K562 (cell line): Measurements from ENCODE around the gene COG4. TPM values are rescaled to one million over a fixed set of nuclear protein-coding genes. Genes with fewer than 3 reads are reported as not detected.

Experiments used
- ATAC-seq: fragments of 200-7000 bp; cut with Tn5 transposase; 3 replicates; pipeline ENCODE4 v1.9.1; 2020; ENCODE audit warnings: moderate library complexity
- BruUV-seq: library from RNA; stranded (reverse); fragments of 400-500 nt; replicated peaks from 2 replicates; lab custom pipeline; 2021; lab: Mats Ljungman, UMichigan
- CTCF ChIA-PET: fragments of 300-600 bp; formaldehyde crosslinking; extraction: SDS; loops from one replicate; lab custom pipeline; 2021; ENCODE audit warnings: low intra/inter-chr PET ratio; lab: Yijun Ruan, JAX
- POLR2A ChIA-PET: fragments of 300-600, 350-650 bp; sonication (Branson Sonifier 250); formaldehyde crosslinking; extraction: SDS; loops from one replicate; lab custom pipeline; 2021; ENCODE audit warnings: antibody characterized with exemption, inconsistent platforms; lab: Yijun Ruan, JAX
- DNase-seq, 4 experiments: peaks; one replicate each; pipeline versions ENCODE4 v3.0.0 to v3.0.0-alpha.2; 2011 to 2018; ENCODE audit warnings: low spot score in 3 of 4, mixed read lengths in 3 of 4; ENCODE audit errors: extremely low read depth in 1 of 4
- FAIRE-seq: peaks from 2 replicates; lab custom pipeline; 2011; peaks lifted over from hg19 to GRCh38; lab: Jason Lieb, UNC
- H2AFZ ChIP-seq: 2 replicates; pipeline ENCODE4 v1.6.0; 2011; ENCODE audit warnings: low read depth, low read length, control low read depth, inconsistent platforms
- H3K27ac ChIP-seq: fragments of 200-600 bp; 3 replicates; pipeline ENCODE4 v1.8.0; 2011; ENCODE audit warnings: low read depth, mild to moderate bottlenecking, control low read depth, inconsistent platforms, low read length, moderate library complexity, mixed read lengths; ENCODE audit errors: extremely low read depth
- H3K27me3 ChIP-seq, 2 experiments: fragments of 300-600 bp in 1 of 2; 2 replicates in 1 of 2; 3 replicates in 1 of 2; pipeline versions ENCODE4 v1.6.0 to v1.8.0; 2011; ENCODE audit warnings: inconsistent platforms in 2 of 2, low read length in 2 of 2, mild to moderate bottlenecking in 1 of 2, mixed read lengths in 1 of 2, moderate library complexity in 1 of 2; ENCODE audit not compliant: control insufficient read depth in 2 of 2, insufficient read depth in 2 of 2
- H3K36me3 ChIP-seq: fragments of 300-600 bp; 3 replicates; pipeline ENCODE4 v1.8.0; 2011; ENCODE audit warnings: mild to moderate bottlenecking, low read length, inconsistent platforms; ENCODE audit not compliant: control insufficient read depth, insufficient read depth
- H3K4me1 ChIP-seq, 2 experiments: fragments of 200-600 bp in 1 of 2; replicated peaks in 1 of 2; 2 replicates in 1 of 2; 3 replicates in 1 of 2; pipeline versions ENCODE4 v1.5.1 to v1.8.0; 2011; ENCODE audit warnings: inconsistent platforms in 2 of 2, low read length in 2 of 2, mild to moderate bottlenecking in 1 of 2, mixed read lengths in 1 of 2, moderate library complexity in 1 of 2; ENCODE audit not compliant: control insufficient read depth in 2 of 2, insufficient read depth in 2 of 2
- H3K4me2 ChIP-seq: 2 replicates; pipeline ENCODE4 v1.6.1; 2011; ENCODE audit warnings: low read length, control low read depth, inconsistent platforms, mixed read lengths; ENCODE audit not compliant: insufficient read depth
- H3K4me3 ChIP-seq: fragments of 200-600 bp; sonication (generic), shearing (Covaris generic); 2 replicates; pipeline ENCODE4 v1.5.1; 2016; ENCODE audit warnings: control low read depth, inconsistent platforms
- H3K79me2 ChIP-seq: fragments of 200-600 bp; 3 replicates; pipeline ENCODE4 v1.8.0; 2011; ENCODE audit warnings: low read length, inconsistent platforms; ENCODE audit not compliant: control insufficient read depth, insufficient read depth
- H3K9ac ChIP-seq, 2 experiments: 2 replicates each; pipeline versions ENCODE4 v1.6.0 to v1.6.1; 2011; ENCODE audit warnings: low read depth in 2 of 2, low read length in 2 of 2, control low read depth in 1 of 2, inconsistent platforms in 1 of 2, mild to moderate bottlenecking in 1 of 2, mixed read lengths in 1 of 2; ENCODE audit not compliant: insufficient read depth in 1 of 2
- H3K9me1 ChIP-seq: one replicate; pipeline ENCODE4 v1.6.0; 2011; ENCODE audit warnings: inconsistent platforms, mild to moderate bottlenecking, low read length, moderate library complexity; ENCODE audit not compliant: control insufficient read depth, insufficient read depth
- H3K9me3 ChIP-seq: replicated peaks from 2 replicates; pipeline ENCODE4 v1.5.1; 2011; ENCODE audit warnings: low read depth, low read length, inconsistent platforms; ENCODE audit not compliant: control insufficient read depth, insufficient read depth
- H4K20me1 ChIP-seq: replicated peaks from 2 replicates; pipeline ENCODE4 v1.6.1; 2011; ENCODE audit warnings: low read length, inconsistent platforms, mixed read lengths; ENCODE audit not compliant: control insufficient read depth, insufficient read depth
- BRCA1 ChIP-seq, 2 experiments: fragments of 450-650 bp in 1 of 2; sonication (generic) in 1 of 2; formaldehyde crosslinking in 1 of 2; IDR thresholded peaks; 2 replicates each; pipeline versions ENCODE4 v1.5.0 to v1.6.1; 2017 to 2020; ENCODE audit warnings: mild to moderate bottlenecking in 1 of 2, missing genetic modification reagents in 1 of 2
- CHD2 ChIP-seq: IDR thresholded peaks from 2 replicates; pipeline ENCODE4 v1.6.1; 2011; ENCODE audit warnings: low read depth, low read length
- CREB1 ChIP-seq, 2 experiments: sonication (generic) in 1 of 2; formaldehyde crosslinking in 1 of 2; IDR thresholded peaks; 2 replicates each; pipeline versions ENCODE4 v1.6.1 to v1.8.0; 2012 to 2022; ENCODE audit warnings: inconsistent platforms in 1 of 2, mild to moderate bottlenecking in 1 of 2, missing genetic modification reagents in 1 of 2, moderate library complexity in 1 of 2
- ESRRA ChIP-seq: fragments of 450-650 bp; IDR thresholded peaks from 2 replicates; pipeline ENCODE4 v1.6.1; 2014; ENCODE audit warnings: low read depth, mild to moderate bottlenecking, moderate library complexity, borderline replicate concordance
- NR3C1 ChIP-seq: sonication (generic); formaldehyde crosslinking; IDR thresholded peaks from 2 replicates; pipeline ENCODE4 v1.8.1; 2022; ENCODE audit warnings: missing genetic modification reagents
- RB1 ChIP-seq: fragments of 450-650 bp; IDR thresholded peaks from 2 replicates; pipeline ENCODE4 v1.6.1; 2017; ENCODE audit warnings: low read depth, mild to moderate bottlenecking
- STAG1 ChIP-seq: sonication (generic); formaldehyde crosslinking; IDR thresholded peaks from 2 replicates; pipeline ENCODE4 v1.5.0; 2020; ENCODE audit warnings: missing genetic modification reagents, borderline replicate concordance
- WGBS: fragments of 100-300 bp; shearing (Covaris generic); methylation state at CpG from one replicate; pipeline ENCODE4 v1.1.6; 2016; ENCODE audit warnings: low coverage, mixed read lengths; ENCODE audit not compliant: insufficient coverage; ENCODE audit errors: missing lambda C conversion rate; 5-methylcytosine and 5-hydroxymethylcytosine counted together
- in situ Hi-C: fragments of 300-500 bp; cut with MboI; formaldehyde crosslinking; loops from 4 replicates; pipeline ENCODE4 v1.15.0; 2018; ENCODE audit warnings: inconsistent platforms, mixed read lengths
- intact Hi-C: fragments of 100-400 bp; cut with micrococcal nuclease; formaldehyde crosslinking; loops from 2 replicates; pipeline ENCODE4 v1.14.2; 2022
- polyA plus RNA-seq, 8 experiments: library from polyadenylated mRNA; depleted of rRNA in 4 of 8; stranded (reverse) in 5 of 8; unstranded in 3 of 8; fragments of >200 nt; fragmentation: Nextera tagmentation in 2 of 8; fragmentation: Illumina TruSeq in 1 of 8; extraction: Ambion mirVana in 2 of 8; extraction: Trizol in 1 of 8; gene quantifications; 2 replicates each; pipeline versions ENCODE4 v1.2.1 to v1.2.3, GENCODE V29; 2011 to 2014; ENCODE audit warnings: inconsistent platforms in 1 of 8, missing spikeins in 1 of 8
- total RNA-seq, 7 experiments: library from RNA; depleted of rRNA in 6 of 7; stranded (reverse); fragments of >200 nt in 6 of 7; fragmentation: Illumina TruSeq in 2 of 7; extraction: Trizol in 2 of 7; gene quantifications; 2 replicates each; pipeline versions ENCODE4 v1.2.1 to v1.2.3, GENCODE V29; 2011 to 2021; ENCODE audit warnings: low replicate concordance in 1 of 7
- TF ChIP-seq, protein P1 (sequence below): fragments of 200-800 bp; sonication (Bioruptor generic); IDR thresholded peaks from 2 replicates; pipeline ENCODE4 v1.6.1; 2017; ENCODE audit warnings: missing genetic modification characterization, missing compliant biosample characterization
- TF ChIP-seq, protein P2 (sequence below), 2 experiments: fragments of 450-650 bp; IDR thresholded peaks; 2 replicates each; pipeline ENCODE4 v1.6.1; 2016; ENCODE audit warnings: mild to moderate bottlenecking in 2 of 2, borderline replicate concordance in 1 of 2, low read depth in 1 of 2, moderate library complexity in 1 of 2

The COG4 gene
- total and polyA plus RNA-seq, 9 of the 15 experiments (the other 6 are each of a cell fraction or from before 2014, with no cell fraction given) = 13.7 to 73.9 (median 44.2) TPM

DNA sequence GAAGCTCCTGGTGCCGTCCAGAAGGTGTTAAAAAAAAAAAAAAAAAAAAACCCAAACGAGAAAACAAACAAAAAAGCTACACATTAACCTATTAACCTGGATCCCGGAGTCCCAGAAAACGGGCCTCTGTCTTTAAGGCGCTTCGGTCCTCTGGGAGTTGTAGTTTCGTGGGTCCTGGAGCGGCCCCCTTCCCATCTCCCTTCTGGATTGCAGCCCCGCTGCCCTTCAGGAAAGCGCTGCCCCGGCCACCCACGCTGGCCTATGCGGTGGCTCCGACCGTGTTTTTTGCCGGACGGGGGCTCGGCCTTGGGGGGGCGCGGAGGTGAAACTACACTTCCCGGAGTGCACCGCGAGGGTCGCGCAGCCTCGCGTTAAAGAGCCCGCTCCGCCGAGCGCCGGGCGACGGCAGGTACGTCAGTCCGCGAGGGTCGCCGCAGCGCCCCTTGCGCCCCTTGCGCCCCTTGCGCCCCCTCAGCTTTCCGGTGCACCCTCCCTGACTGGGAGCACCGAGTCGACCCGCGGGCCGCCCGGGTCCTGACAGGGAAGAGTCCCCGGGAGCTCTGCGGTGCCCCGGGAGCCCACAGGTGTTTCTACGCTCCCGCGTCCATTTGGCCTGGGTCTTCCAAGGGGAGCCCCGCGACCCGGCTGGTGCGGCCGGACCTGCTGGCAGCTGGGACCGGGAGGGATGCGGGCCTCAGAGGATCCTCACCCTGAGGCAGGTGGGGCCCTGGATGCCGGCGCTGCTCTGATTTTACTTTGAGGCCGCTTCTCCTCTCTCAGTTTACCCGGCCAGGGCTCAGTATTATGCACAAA, 68.9 kb downstream of the COG4 start, which contains the start of gene FCSK:
TSS of gene FCSK (plus strand) at position 374 of the 813 bp plus-strand sequence. CDS start 8,596 bp downstream, outside the sequence.
- DNase-seq = peak; percentile 80 to 84 (median 83)
- no peaks in the 10 kb centered on the region for H4K20me1 ChIP-seq
- in situ Hi-C loops (no loop called here), intact Hi-C loops (loop anchor here (2.0 to 5.0 kb wide), 2 partner anchors 32 to 60 kb away; no protein-coding TSS in a partner anchor)
- ChIA-PET POLR2A (interaction anchor here (0.7 to 2.2 kb wide), 11 partner anchors 10 to 70 kb away, joined by 3 to 7 read pairs (median 4); partner anchors contain the start of genes COG4 and SF3B3), CTCF (interaction anchor here (0.9 kb wide), 1 partner anchor 59 kb away, joined by 4 read pairs; no protein-coding TSS in a partner anchor)
- H3K9ac ChIP-seq = peak within 1 kb of the TSS; percentile 95 to 96
- peak within 1 kb of the TSS; percentile 95 for H3K4me3 ChIP-seq
- peaks cover 10% of the 10 kb centered on the region for H3K79me2 ChIP-seq
- BruUV-seq = no TSS peak
- H2AFZ ChIP-seq = peak within 1 kb of the TSS; percentile 96
- H3K4me1 ChIP-seq = peaks cover 10 to 23% of the 10 kb centered on the region in 2 experiments; a peak in 4 of 5 replicates
- ATAC-seq = peak; percentile 93
- peak; percentile 19 for FAIRE-seq
- H3K4me2 ChIP-seq = peak within 1 kb of the TSS; percentile 74
- H3K27me3 ChIP-seq = no peaks in the 10 kb centered on the region
- peaks cover 3% of the 10 kb centered on the region; the same call in 1 of the 2 replicates for H3K9me3 ChIP-seq
- peak within 1 kb of the TSS; percentile 97 for H3K27ac ChIP-seq
- H3K9me1 ChIP-seq = no peaks in the 10 kb centered on the region
- under 1% methylated on average over 64 of the region's 67 CpGs for WGBS
- no peaks in the 10 kb centered on the region for H3K36me3 ChIP-seq
- TF ChIP-seq BRCA1 (IDR thresholded peaks at IDR 0.05) (no peak), BRCA1 (CRISPR knock-in tag; IDR thresholded peaks at IDR 0.05) (no peak), CREB1 (IDR thresholded peaks at IDR 0.05) (peak; percentile 94), CREB1 (CRISPR knock-in tag; IDR thresholded peaks at IDR 0.05) (peak; percentile 82), STAG1 (CRISPR knock-in tag) (no peak), CHD2 (peak; percentile 85), ESRRA (peak; percentile 6; the same call in 1 of the 2 replicates), NR3C1 (CRISPR knock-in tag) (no peak), RB1 (peak; percentile 81)
- TF ChIP-seq, protein P1, sequence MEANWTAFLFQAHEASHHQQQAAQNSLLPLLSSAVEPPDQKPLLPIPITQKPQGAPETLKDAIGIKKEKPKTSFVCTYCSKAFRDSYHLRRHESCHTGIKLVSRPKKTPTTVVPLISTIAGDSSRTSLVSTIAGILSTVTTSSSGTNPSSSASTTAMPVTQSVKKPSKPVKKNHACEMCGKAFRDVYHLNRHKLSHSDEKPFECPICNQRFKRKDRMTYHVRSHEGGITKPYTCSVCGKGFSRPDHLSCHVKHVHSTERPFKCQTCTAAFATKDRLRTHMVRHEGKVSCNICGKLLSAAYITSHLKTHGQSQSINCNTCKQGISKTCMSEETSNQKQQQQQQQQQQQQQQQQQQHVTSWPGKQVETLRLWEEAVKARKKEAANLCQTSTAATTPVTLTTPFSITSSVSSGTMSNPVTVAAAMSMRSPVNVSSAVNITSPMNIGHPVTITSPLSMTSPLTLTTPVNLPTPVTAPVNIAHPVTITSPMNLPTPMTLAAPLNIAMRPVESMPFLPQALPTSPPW (CRISPR knock-in tag) = peak; percentile 53; the same call in 1 of the 2 replicates
- TF ChIP-seq, protein P2, sequence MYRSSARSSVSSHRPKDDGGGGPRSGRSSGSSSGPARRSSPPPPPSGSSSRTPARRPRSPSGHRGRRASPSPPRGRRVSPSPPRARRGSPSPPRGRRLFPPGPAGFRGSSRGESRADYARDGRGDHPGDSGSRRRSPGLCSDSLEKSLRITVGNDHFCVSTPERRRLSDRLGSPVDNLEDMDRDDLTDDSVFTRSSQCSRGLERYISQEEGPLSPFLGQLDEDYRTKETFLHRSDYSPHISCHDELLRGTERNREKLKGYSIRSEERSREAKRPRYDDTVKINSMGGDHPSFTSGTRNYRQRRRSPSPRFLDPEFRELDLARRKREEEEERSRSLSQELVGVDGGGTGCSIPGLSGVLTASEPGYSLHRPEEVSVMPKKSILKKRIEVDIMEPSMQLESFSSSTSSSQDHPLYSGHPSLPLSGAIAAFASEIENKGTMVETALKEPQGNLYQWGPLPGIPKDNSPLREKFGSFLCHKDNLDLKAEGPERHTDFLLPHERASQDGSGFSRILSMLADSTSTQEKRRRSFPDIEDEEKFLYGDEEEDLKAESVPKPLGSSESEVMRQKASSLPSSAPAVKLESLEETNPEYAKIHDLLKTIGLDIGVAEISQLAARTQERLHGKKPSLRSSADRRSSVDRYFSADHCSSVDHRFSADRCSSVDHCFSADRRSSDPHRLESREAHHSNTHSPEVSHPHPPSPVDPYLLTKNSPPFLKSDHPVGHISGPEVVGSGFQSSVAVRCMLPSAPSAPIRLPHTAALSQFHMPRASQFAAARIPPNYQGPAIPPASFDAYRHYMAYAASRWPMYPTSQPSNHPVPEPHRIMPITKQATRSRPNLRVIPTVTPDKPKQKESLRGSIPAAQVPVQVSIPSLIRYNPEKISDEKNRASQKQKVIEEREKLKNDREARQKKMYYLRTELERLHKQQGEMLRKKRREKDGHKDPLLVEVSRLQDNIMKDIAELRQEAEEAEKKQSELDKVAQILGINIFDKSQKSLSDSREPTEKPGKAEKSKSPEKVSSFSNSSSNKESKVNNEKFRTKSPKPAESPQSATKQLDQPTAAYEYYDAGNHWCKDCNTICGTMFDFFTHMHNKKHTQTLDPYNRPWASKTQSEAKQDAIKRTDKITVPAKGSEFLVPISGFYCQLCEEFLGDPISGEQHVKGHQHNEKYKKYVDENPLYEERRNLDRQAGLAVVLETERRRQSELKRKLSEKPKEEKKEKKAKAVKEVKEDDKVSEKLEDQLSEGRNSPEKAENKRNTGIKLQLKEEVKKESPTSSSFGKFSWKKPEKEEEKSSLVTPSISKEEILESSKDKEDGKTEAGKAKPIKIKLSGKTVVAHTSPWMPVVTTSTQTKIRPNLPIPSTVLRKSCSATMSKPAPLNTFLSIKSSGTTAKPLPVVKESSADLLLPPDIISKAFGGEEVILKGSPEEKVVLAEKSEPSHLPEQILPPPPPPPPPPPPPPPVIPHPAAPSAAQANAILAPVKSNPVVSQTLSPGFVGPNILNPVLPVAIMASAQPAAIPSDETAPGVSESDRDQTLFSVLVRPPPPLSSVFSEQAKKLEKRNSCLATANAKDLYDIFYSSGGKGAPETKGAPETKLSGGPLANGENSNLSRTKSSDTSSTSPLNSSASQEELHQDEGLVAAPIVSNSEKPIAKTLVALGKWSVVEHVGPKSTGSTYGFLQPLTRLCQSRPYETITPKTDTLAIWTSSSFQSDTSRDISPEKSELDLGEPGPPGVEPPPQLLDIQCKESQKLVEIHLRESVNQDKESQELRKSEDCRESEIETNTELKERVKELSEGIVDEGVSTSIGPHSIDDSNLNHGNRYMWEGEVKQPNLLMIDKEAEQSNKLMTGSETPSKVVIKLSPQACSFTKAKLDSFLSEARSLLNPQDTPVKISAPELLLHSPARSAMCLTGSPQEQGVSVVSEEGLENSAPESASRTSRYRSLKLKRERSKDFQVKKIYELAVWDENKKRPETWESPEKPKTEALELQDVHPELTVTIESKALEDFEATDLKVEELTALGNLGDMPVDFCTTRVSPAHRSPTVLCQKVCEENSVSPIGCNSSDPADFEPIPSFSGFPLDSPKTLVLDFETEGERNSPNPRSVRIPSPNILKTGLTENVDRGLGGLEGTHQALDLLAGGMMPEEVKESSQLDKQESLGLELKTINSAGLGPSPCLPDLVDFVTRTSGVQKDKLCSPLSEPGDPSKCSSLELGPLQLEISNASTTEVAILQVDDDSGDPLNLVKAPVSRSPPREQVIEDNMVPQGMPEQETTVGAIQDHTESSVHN (IDR thresholded peaks at IDR 0.05; ENCODE audit: borderline replicate concordance in 1 of 2, low read depth in 1 of 2) = no peak; a peak in 1 of 4 replicates
